Endodermal cell (in vitro differentiated cells): ENCODE measurements around the gene SLU7. TPM values are rescaled to one million over a fixed set of nuclear protein-coding genes. Genes with fewer than 3 reads are reported as not detected.

Experiments
- DNase-seq: peaks from one replicate; pipeline ENCODE4 v3.0.0-alpha.2; 2017
- H3K27ac ChIP-seq: 2 replicates; pipeline ENCODE4 v1.5.1; 2013; ENCODE audit warnings: mild to moderate bottlenecking, low read depth, low read length, moderate library complexity
- H3K27me3 ChIP-seq: 2 replicates; pipeline ENCODE4 v1.6.1; 2013; ENCODE audit warnings: mild to moderate bottlenecking, low read length, moderate library complexity; ENCODE audit not compliant: insufficient read depth, control insufficient read depth, poor library complexity, severe bottlenecking
- H3K36me3 ChIP-seq: 2 replicates; pipeline ENCODE4 v1.7.0; 2013; ENCODE audit warnings: mild to moderate bottlenecking, low read length, moderate library complexity; ENCODE audit not compliant: control insufficient read depth, insufficient read depth
- H3K4me1 ChIP-seq: one replicate; pipeline ENCODE4 v1.7.0; 2013; ENCODE audit warnings: low read length; ENCODE audit not compliant: control insufficient read depth, insufficient read depth
- H3K4me3 ChIP-seq: 2 replicates; pipeline ENCODE4 v1.5.1; 2013; ENCODE audit warnings: mild to moderate bottlenecking, low read length, moderate library complexity
- H3K9ac ChIP-seq: 2 replicates; pipeline ENCODE4 v1.6.1; 2013; ENCODE audit warnings: mild to moderate bottlenecking, low read length, moderate library complexity; ENCODE audit not compliant: poor library complexity, severe bottlenecking; ENCODE audit errors: extremely low read depth
- H3K9me3 ChIP-seq: 2 replicates; pipeline ENCODE4 v1.6.1; 2013; ENCODE audit warnings: mild to moderate bottlenecking, low read length, moderate library complexity; ENCODE audit not compliant: control insufficient read depth
- H3K27ac Mint-ChIP-seq: 2 replicates; pipeline ENCODE4 v1.8.0; 2020; ENCODE audit warnings: mixed read lengths
- H3K27me3 Mint-ChIP-seq: 2 replicates; pipeline ENCODE4 v1.8.0; 2021; ENCODE audit warnings: mild to moderate bottlenecking, mixed read lengths; ENCODE audit not compliant: insufficient read depth
- H3K36me3 Mint-ChIP-seq: 2 replicates; pipeline ENCODE4 v1.8.0; 2020; ENCODE audit warnings: low read depth, mixed read lengths
- H3K4me1 Mint-ChIP-seq: 2 replicates; pipeline ENCODE4 v1.8.0; 2020; ENCODE audit warnings: mixed read lengths
- H3K4me3 Mint-ChIP-seq: 2 replicates; pipeline ENCODE4 v1.8.0; 2020; ENCODE audit warnings: mild to moderate bottlenecking, moderate library complexity, mixed read lengths
- H3K9me3 Mint-ChIP-seq: 2 replicates; pipeline ENCODE4 v1.8.0; 2020; ENCODE audit warnings: mild to moderate bottlenecking, mixed read lengths
- CTCF ChIP-seq: fragments of 200-600 bp; sonication (generic); conservative IDR thresholded peaks from 2 replicates; pipeline ENCODE4 v1.5.0; 2021; ENCODE audit warnings: antibody characterized with exemption, mild to moderate bottlenecking
- WGBS, 2 experiments: methylation state at CpG; one replicate each; pipeline versions ENCODE4 v1.1.5 to v1.1.7; 2013; ENCODE audit warnings: missing lambda C conversion rate in 2 of 2, mixed read lengths in 1 of 2; ENCODE audit not compliant: insufficient coverage in 1 of 2, insufficient read length in 1 of 2; 5-methylcytosine and 5-hydroxymethylcytosine counted together
- total RNA-seq, 2 donors: library from RNA; stranded (reverse); fragmentation: NEBNext Ultra II Directional in 1 of 2; extraction: Animal tissue kit (Norgen Biotek cat#: 25700) in 1 of 2; gene quantifications; 2 replicates in 1 of 2; 3 replicates in 1 of 2; pipeline ENCODE4 v1.2.1, GENCODE V29; 2021

Gene SLU7
- total RNA-seq, 2 donors from 2014 or later = 36.8 to 47.5 TPM

- no peak for TF ChIP-seq CTCF
- Histone ChIP-seq H3K27me3 (peaks cover 43% of the 10 kb centered on the region), H3K4me1 (no peaks in the 10 kb centered on the region), H3K9ac (no peak overlapping the region), H3K9me3 (no peaks in the 10 kb centered on the region), H3K4me3 (no peak overlapping the region), H3K27ac (no peak overlapping the region), H3K36me3 (no peaks in the 10 kb centered on the region)
- Mint-ChIP-seq H3K36me3 (no peaks in the 10 kb centered on the region), H3K4me1 (peaks cover 4% of the 10 kb centered on the region), H3K27me3 (peaks cover 46% of the 10 kb centered on the region), H3K4me3 (no peak overlapping the region), H3K9me3 (no peaks in the 10 kb centered on the region), H3K27ac (no peak overlapping the region)
- no peak for DNase-seq
- 94 to 100% methylated on average over 2 to 3 of the region's 3 CpGs for WGBS, 2 experiments
These were observed 51.0 kb downstream of the SLU7 start for GRCh38 chr5:160367885-160368284.

- Histone ChIP-seq H3K27me3 (peaks cover 37% of the 10 kb centered on the region), H3K9ac (no peak overlapping the region), H3K9me3 (no peaks in the 10 kb centered on the region), H3K4me1 (no peaks in the 10 kb centered on the region), H3K4me3 (no peak overlapping the region), H3K27ac (no peak overlapping the region), H3K36me3 (no peaks in the 10 kb centered on the region)
- TF ChIP-seq CTCF = no peak
- DNase-seq = no peak
- no peaks in the 10 kb centered on the region for H3K9me3 Mint-ChIP-seq
- peaks cover 4% of the 10 kb centered on the region for H3K4me1 Mint-ChIP-seq
- no peaks in the 10 kb centered on the region for H3K36me3 Mint-ChIP-seq
- H3K27me3 Mint-ChIP-seq = peaks cover 41% of the 10 kb centered on the region
- no peak overlapping the region for H3K27ac Mint-ChIP-seq
- 51 to 62% methylated on average over 2 of the region's 2 CpGs for WGBS, 2 experiments
- no peak overlapping the region for H3K4me3 Mint-ChIP-seq
These were observed 51.6 kb downstream of the SLU7 start for GRCh38 chr5:160367261-160367660.

- peaks cover 32% of the 10 kb centered on the region for H3K27me3 Mint-ChIP-seq
- no peaks in the 10 kb centered on the region for H3K36me3 Mint-ChIP-seq
- no peak overlapping the region for H3K27ac Mint-ChIP-seq
- 92 to 99% methylated on average over 2 of the region's 2 CpGs for WGBS, 2 experiments
- Histone ChIP-seq H3K4me3 (no peak overlapping the region), H3K4me1 (no peaks in the 10 kb centered on the region), H3K27ac (no peak overlapping the region), H3K9me3 (no peaks in the 10 kb centered on the region), H3K36me3 (no peaks in the 10 kb centered on the region), H3K27me3 (peaks cover 26% of the 10 kb centered on the region), H3K9ac (no peak overlapping the region)
- TF ChIP-seq CTCF = no peak
- DNase-seq = no peak
- no peaks in the 10 kb centered on the region for H3K9me3 Mint-ChIP-seq
- H3K4me3 Mint-ChIP-seq = no peak overlapping the region
- H3K4me1 Mint-ChIP-seq = peaks cover 4% of the 10 kb centered on the region
These were observed 52.7 kb downstream of the SLU7 start for GRCh38 chr5:160366230-160366629.
